RWPE2 (cell line): Measurements from ENCODE around the gene PLCL1.

Source experiments
- ATAC-seq: fragments of 200-7000 bp; cut with Tn5 transposase; 3 replicates; pipeline ENCODE4 v1.9.1; 2021; ENCODE audit warnings: low read depth
- DNase-seq: peaks from one replicate; pipeline ENCODE4 v3.0.0-alpha.2; 2020; ENCODE audit warnings: low spot score
- H3K27ac ChIP-seq: fragments of 450-650 bp; 2 replicates; pipeline ENCODE4 v1.5.1; 2017; ENCODE audit warnings: mild to moderate bottlenecking; ENCODE audit not compliant: poor library complexity, severe bottlenecking
- H3K27me3 ChIP-seq: fragments of 250-450 bp; sonication (Bioruptor Pico); 2 replicates; pipeline ENCODE4 v1.5.1; 2021; ENCODE audit warnings: mild to moderate bottlenecking, moderate library complexity; ENCODE audit not compliant: insufficient read depth, poor library complexity, severe bottlenecking
- H3K36me3 ChIP-seq: fragments of 250-450 bp; sonication (Bioruptor Pico); 2 replicates; pipeline ENCODE4 v1.5.1; 2020; ENCODE audit warnings: low read depth, mild to moderate bottlenecking, moderate library complexity
- H3K4me1 ChIP-seq: fragments of 250-450 bp; sonication (Bioruptor Pico); 2 replicates; pipeline ENCODE4 v1.5.1; 2021; ENCODE audit warnings: mild to moderate bottlenecking, moderate library complexity; ENCODE audit not compliant: insufficient read depth, poor library complexity, severe bottlenecking
- H3K4me3 ChIP-seq: fragments of 250-450 bp; sonication (Bioruptor Pico); 2 replicates; pipeline ENCODE4 v1.5.1; 2021; ENCODE audit warnings: mild to moderate bottlenecking, moderate library complexity; ENCODE audit not compliant: severe bottlenecking
- H3K9me3 ChIP-seq: fragments of 250-450 bp; sonication (Bioruptor Pico); 2 replicates; pipeline ENCODE4 v1.5.1; 2021; ENCODE audit warnings: mild to moderate bottlenecking, moderate library complexity; ENCODE audit not compliant: severe bottlenecking
- CTCF ChIP-seq: fragments of 450-650 bp; IDR thresholded peaks from one replicate; pipeline ENCODE4 v1.5.1; 2017; ENCODE audit warnings: mild to moderate bottlenecking, moderate library complexity; ENCODE audit not compliant: poor library complexity, severe bottlenecking

Gene PLCL1

GRCh38 chr2:198055716-198056115, 251.3 kb downstream of the PLCL1 start:
- H3K27me3 ChIP-seq: peaks cover 2% of the 10 kb centered on the region
- ATAC-seq (no peak), DNase-seq (no peak)
- no peak overlapping the region for H3K27ac ChIP-seq
- TF ChIP-seq CTCF: no peak
- no peak overlapping the region for H3K4me3 ChIP-seq
- no peaks in the 10 kb centered on the region for H3K36me3 ChIP-seq
- H3K9me3 ChIP-seq: no peaks in the 10 kb centered on the region
- H3K4me1 ChIP-seq: no peaks in the 10 kb centered on the region

- no peak overlapping the region for H3K27ac ChIP-seq
- H3K9me3 ChIP-seq: no peaks in the 10 kb centered on the region
- no peak for TF ChIP-seq CTCF
- ATAC-seq: no peak
- H3K4me3 ChIP-seq: no peak overlapping the region
- DNase-seq: no peak
- H3K36me3 ChIP-seq: no peaks in the 10 kb centered on the region
- H3K4me1 ChIP-seq: no peaks in the 10 kb centered on the region
- H3K27me3 ChIP-seq: peaks cover 2% of the 10 kb centered on the region
Observed at GRCh38 chr2:198056836-198057235, 252.4 kb downstream of the PLCL1 start.

GRCh38 chr2:198059800-198060199, 255.4 kb downstream of the PLCL1 start:
- H3K27ac ChIP-seq: no peak overlapping the region
- DNase-seq: no peak
- H3K4me3 ChIP-seq: no peak overlapping the region
- peaks cover 9% of the 10 kb centered on the region for H3K27me3 ChIP-seq
- TF ChIP-seq CTCF: no peak
- no peaks in the 10 kb centered on the region for H3K4me1 ChIP-seq
- no peak for ATAC-seq
- no peaks in the 10 kb centered on the region for H3K9me3 ChIP-seq
- no peaks in the 10 kb centered on the region for H3K36me3 ChIP-seq

GRCh38 chr2:198060277-198060676, 255.9 kb downstream of the PLCL1 start:
- H3K27me3 ChIP-seq: peaks cover 9% of the 10 kb centered on the region
- H3K27ac ChIP-seq: no peak overlapping the region
- no peak for TF ChIP-seq CTCF
- no peak overlapping the region for H3K4me3 ChIP-seq
- no peaks in the 10 kb centered on the region for H3K4me1 ChIP-seq
- no peak for DNase-seq
- no peak for ATAC-seq
- no peaks in the 10 kb centered on the region for H3K36me3 ChIP-seq
- peaks cover under 1% of the 10 kb centered on the region for H3K9me3 ChIP-seq

- ATAC-seq (no peak), DNase-seq (no peak)
- H3K4me3 ChIP-seq: no peak overlapping the region
- H3K36me3 ChIP-seq: no peaks in the 10 kb centered on the region
- H3K4me1 ChIP-seq: no peaks in the 10 kb centered on the region
- TF ChIP-seq CTCF: no peak
- H3K27ac ChIP-seq: no peak overlapping the region
- peaks cover 4% of the 10 kb centered on the region for H3K9me3 ChIP-seq
- H3K27me3 ChIP-seq: peaks cover 9% of the 10 kb centered on the region
Observed at GRCh38 chr2:198062826-198063225, 258.4 kb downstream of the PLCL1 start.
